Activated naive CD8-positive, alpha-beta T cell treated with anti-CD3 and anti-CD28 coated beads for 36 hours (primary cell): Measurements from ENCODE around the gene MYO15A. TPM values are rescaled to one million over a fixed set of nuclear protein-coding genes. Genes with fewer than 3 reads are reported as not detected.

Source experiments
- DNase-seq: peaks from one replicate; pipeline ENCODE4 v3.0.0; 2021
- H3K27ac Mint-ChIP-seq: one replicate; pipeline ENCODE4 v1.8.0; 2022; ENCODE audit warnings: mild to moderate bottlenecking, moderate library complexity, mixed read lengths
- H3K27me3 Mint-ChIP-seq: one replicate; pipeline ENCODE4 v1.8.0; 2022; ENCODE audit warnings: mild to moderate bottlenecking, mixed read lengths
- H3K36me3 Mint-ChIP-seq: one replicate; pipeline ENCODE4 v1.8.0; 2021; ENCODE audit warnings: mild to moderate bottlenecking, mixed read lengths
- H3K4me1 Mint-ChIP-seq: one replicate; pipeline ENCODE4 v1.8.0; 2021; ENCODE audit warnings: mixed read lengths
- H3K4me3 Mint-ChIP-seq: one replicate; pipeline ENCODE4 v1.8.0; 2022; ENCODE audit warnings: mild to moderate bottlenecking, moderate library complexity, mixed read lengths
- H3K9me3 Mint-ChIP-seq: one replicate; pipeline ENCODE4 v1.8.0; 2022; ENCODE audit warnings: mixed read lengths
- total RNA-seq, 2 experiments: library from RNA; stranded (reverse); gene quantifications; one replicate each; pipeline ENCODE4 v1.2.3, GENCODE V29; 2021

Gene MYO15A
- total RNA-seq: under 1 TPM; 0.60 to 0.68 TPM

GRCh38 chr17:18108401-18109312, at the start of gene MYO15A:
MYO15A (plus strand) TSS chr17:18108756; CDS start chr17:18118801, 10,045 bp downstream.
- no peak for DNase-seq
- Mint-ChIP-seq H3K27ac (peak within 1 kb of the TSS; percentile 34), H3K4me1 (no peaks in the 10 kb centered on the region), H3K27me3 (no peaks in the 10 kb centered on the region), H3K36me3 (peaks cover 2% of the 10 kb centered on the region), H3K9me3 (no peaks in the 10 kb centered on the region), H3K4me3 (no peak within 1 kb of the TSS)

GRCh38 chr17:18059283-18059682, 49.3 kb upstream of the MYO15A start:
- Mint-ChIP-seq H3K4me3 (no peak overlapping the region), H3K9me3 (no peaks in the 10 kb centered on the region), H3K27ac (no peak overlapping the region), H3K27me3 (no peaks in the 10 kb centered on the region), H3K4me1 (no peaks in the 10 kb centered on the region), H3K36me3 (peaks cover 5% of the 10 kb centered on the region)
- DNase-seq: no peak

- DNase-seq: no peak
- Mint-ChIP-seq H3K27me3 (no peaks in the 10 kb centered on the region), H3K27ac (no peak overlapping the region)
Observed at GRCh38 chr17:18064053-18064452, 44.5 kb upstream of the MYO15A start.

GRCh38 chr17:18065546-18065945, 43.0 kb upstream of the MYO15A start:
- no peaks in the 10 kb centered on the region for H3K36me3 Mint-ChIP-seq
- no peak overlapping the region for H3K27ac Mint-ChIP-seq
- H3K27me3 Mint-ChIP-seq: no peaks in the 10 kb centered on the region
- no peak overlapping the region for H3K4me3 Mint-ChIP-seq
- no peak for DNase-seq
- H3K9me3 Mint-ChIP-seq: no peaks in the 10 kb centered on the region
- H3K4me1 Mint-ChIP-seq: no peaks in the 10 kb centered on the region

More at GRCh38 chr17:18064053-18064452, 44.5 kb upstream of the MYO15A start:
- no peaks in the 10 kb centered on the region for H3K4me1 Mint-ChIP-seq
- no peaks in the 10 kb centered on the region for H3K36me3 Mint-ChIP-seq
- no peaks in the 10 kb centered on the region for H3K9me3 Mint-ChIP-seq
- H3K4me3 Mint-ChIP-seq: no peak overlapping the region

GRCh38 chr17:18066866-18067265, 41.7 kb upstream of the MYO15A start:
- Mint-ChIP-seq H3K27me3 (peaks cover 6% of the 10 kb centered on the region), H3K36me3 (no peaks in the 10 kb centered on the region), H3K27ac (no peak overlapping the region), H3K4me3 (no peak overlapping the region), H3K4me1 (peaks cover 5% of the 10 kb centered on the region), H3K9me3 (no peaks in the 10 kb centered on the region)
- no peak for DNase-seq

- H3K27me3 Mint-ChIP-seq: peaks cover 6% of the 10 kb centered on the region
- no peak overlapping the region for H3K27ac Mint-ChIP-seq
- no peaks in the 10 kb centered on the region for H3K9me3 Mint-ChIP-seq
- H3K4me3 Mint-ChIP-seq: no peak overlapping the region
- DNase-seq: no peak
- no peaks in the 10 kb centered on the region for H3K36me3 Mint-ChIP-seq
- peaks cover 5% of the 10 kb centered on the region for H3K4me1 Mint-ChIP-seq
Observed at GRCh38 chr17:18069101-18069500, 39.5 kb upstream of the MYO15A start.

GRCh38 chr17:18070861-18071340, 37.7 kb upstream of the MYO15A start:
- DNase-seq: no peak
- Mint-ChIP-seq H3K27me3 (peaks cover 14% of the 10 kb centered on the region), H3K4me3 (peak overlapping the region; percentile 22), H3K27ac (no peak overlapping the region), H3K36me3 (no peaks in the 10 kb centered on the region), H3K9me3 (no peaks in the 10 kb centered on the region), H3K4me1 (peaks cover 5% of the 10 kb centered on the region)

GRCh38 chr17:18071751-18072150, 36.8 kb upstream of the MYO15A start:
- DNase-seq: no peak
- Mint-ChIP-seq H3K4me1 (peaks cover 5% of the 10 kb centered on the region), H3K27me3 (peaks cover 14% of the 10 kb centered on the region), H3K27ac (no peak overlapping the region), H3K36me3 (no peaks in the 10 kb centered on the region), H3K4me3 (no peak overlapping the region), H3K9me3 (no peaks in the 10 kb centered on the region)

GRCh38 chr17:18074566-18075272, 33.8 kb upstream of the MYO15A start:
- Mint-ChIP-seq H3K9me3 (no peaks in the 10 kb centered on the region), H3K27ac (no peak overlapping the region), H3K4me1 (peaks cover 5% of the 10 kb centered on the region), H3K36me3 (no peaks in the 10 kb centered on the region), H3K27me3 (peaks cover 19% of the 10 kb centered on the region), H3K4me3 (no peak overlapping the region)
- no peak for DNase-seq

- Mint-ChIP-seq H3K27ac (no peak overlapping the region), H3K4me3 (no peak overlapping the region), H3K27me3 (peaks cover 23% of the 10 kb centered on the region), H3K4me1 (no peaks in the 10 kb centered on the region), H3K36me3 (no peaks in the 10 kb centered on the region), H3K9me3 (no peaks in the 10 kb centered on the region)
- DNase-seq: no peak
Observed at GRCh38 chr17:18076936-18077335, 31.6 kb upstream of the MYO15A start.

GRCh38 chr17:18079543-18079942, 29.0 kb upstream of the MYO15A start:
- Mint-ChIP-seq H3K27me3 (peaks cover 23% of the 10 kb centered on the region), H3K4me3 (no peak overlapping the region), H3K27ac (no peak overlapping the region), H3K9me3 (no peaks in the 10 kb centered on the region), H3K4me1 (no peaks in the 10 kb centered on the region), H3K36me3 (no peaks in the 10 kb centered on the region)
- DNase-seq: no peak

- H3K27me3 Mint-ChIP-seq: peaks cover 11% of the 10 kb centered on the region
- H3K4me3 Mint-ChIP-seq: no peak overlapping the region
- H3K36me3 Mint-ChIP-seq: peaks cover 2% of the 10 kb centered on the region
- no peak overlapping the region for H3K27ac Mint-ChIP-seq
- no peaks in the 10 kb centered on the region for H3K9me3 Mint-ChIP-seq
- H3K4me1 Mint-ChIP-seq: peaks cover 8% of the 10 kb centered on the region
- no peak for DNase-seq
Observed at GRCh38 chr17:18084256-18084655, 24.3 kb upstream of the MYO15A start.

- DNase-seq: peak; percentile 90
- Mint-ChIP-seq H3K27me3 (no peaks in the 10 kb centered on the region), H3K36me3 (peaks cover 9% of the 10 kb centered on the region), H3K4me3 (peak within 1 kb of the TSS; percentile 98), H3K9me3 (no peaks in the 10 kb centered on the region), H3K4me1 (peaks cover 16% of the 10 kb centered on the region), H3K27ac (peak within 1 kb of the TSS; percentile 96)
Observed at GRCh38 chr17:18087610-18088491, 20.7 kb upstream of the MYO15A start, which contains the start of gene DRG2. DRG2 (plus strand) TSS chr17:18087948; CDS start chr17:18088024, 76 bp downstream.

- no peaks in the 10 kb centered on the region for H3K9me3 Mint-ChIP-seq
- H3K36me3 Mint-ChIP-seq: peaks cover 20% of the 10 kb centered on the region
- peaks cover 17% of the 10 kb centered on the region for H3K4me1 Mint-ChIP-seq
- H3K4me3 Mint-ChIP-seq: peak overlapping the region; percentile 19
- no peak for DNase-seq
- no peaks in the 10 kb centered on the region for H3K27me3 Mint-ChIP-seq
- H3K27ac Mint-ChIP-seq: peak overlapping the region; percentile 37
Observed at GRCh38 chr17:18089613-18090012, 18.9 kb upstream of the MYO15A start.
